ENCODE measurements around the gene ZC3H8.

Gene ZC3H8

DNA sequence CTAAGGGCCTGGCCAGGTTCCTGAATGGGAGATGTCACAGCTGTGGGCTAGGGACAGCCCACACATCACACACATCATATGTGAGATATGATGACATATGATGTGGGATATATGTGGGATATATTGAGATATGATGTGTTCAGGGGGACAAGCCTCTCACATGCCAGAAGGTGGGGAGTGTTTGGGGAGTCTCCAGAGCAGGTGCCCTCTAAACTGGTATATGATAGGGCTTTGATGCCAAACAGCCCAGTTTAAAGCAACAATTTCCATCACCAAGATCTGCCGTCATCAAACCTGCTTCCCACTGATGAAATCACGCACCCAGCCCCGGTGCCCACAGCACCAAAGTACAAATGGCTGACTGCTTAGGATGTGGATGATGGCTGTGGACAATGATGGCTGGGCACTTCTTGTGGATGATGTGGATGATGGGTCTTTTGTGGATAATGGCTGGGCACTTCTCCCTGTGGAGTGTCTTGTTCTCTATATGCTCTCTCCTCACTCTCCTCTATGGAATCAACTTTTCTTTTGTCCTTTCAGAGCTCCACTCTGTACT, 65.8 kb downstream of the ZC3H8 start:
- no peak overlapping the region for H3K4me3 ChIP-seq (replicated peaks; ENCODE audit: low read depth, low read length)
- no peak for DNase-seq (ENCODE audit: extremely low read depth, low read depth)

DNA sequence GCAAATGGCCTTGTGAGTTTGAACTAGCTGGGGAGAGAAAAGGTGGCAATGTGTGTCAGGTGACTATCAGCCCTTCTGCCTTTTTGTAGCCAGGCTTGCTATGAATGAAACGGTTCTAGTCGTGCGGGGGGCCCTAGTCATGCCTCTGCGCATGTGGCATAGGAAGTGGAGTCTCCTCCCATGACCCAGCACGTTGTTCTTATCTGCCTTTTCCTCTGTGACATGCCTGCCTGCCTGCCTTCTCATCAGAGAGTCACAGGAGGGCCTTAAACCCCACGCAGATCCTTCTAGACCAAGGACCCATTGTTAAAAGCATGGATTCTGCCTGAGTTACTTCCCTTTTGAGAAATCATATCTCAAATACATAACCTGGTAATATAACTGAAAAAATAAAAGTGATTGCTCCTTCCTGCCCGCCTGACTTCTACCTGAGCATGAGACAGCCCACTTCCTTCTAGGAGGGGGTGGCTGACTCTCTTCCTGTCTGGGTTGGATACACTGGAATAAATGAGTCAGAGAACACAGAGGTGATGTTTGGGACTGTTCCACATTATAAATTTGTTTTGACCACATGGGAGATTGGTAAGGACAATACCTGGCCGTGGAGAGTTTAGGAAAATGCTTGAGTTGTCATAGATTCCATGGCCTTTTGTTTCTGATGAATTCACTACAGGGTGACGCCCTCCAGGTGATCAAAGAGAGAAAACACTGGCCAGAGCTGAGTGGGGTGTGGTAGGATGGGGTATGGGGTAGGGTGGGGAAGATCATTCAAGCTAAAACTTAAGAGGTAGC, 66.8 kb downstream of the ZC3H8 start:
- no peak overlapping the region for H3K4me3 ChIP-seq (replicated peaks; ENCODE audit: low read depth, low read length)
- TF ChIP-seq, protein P1, sequence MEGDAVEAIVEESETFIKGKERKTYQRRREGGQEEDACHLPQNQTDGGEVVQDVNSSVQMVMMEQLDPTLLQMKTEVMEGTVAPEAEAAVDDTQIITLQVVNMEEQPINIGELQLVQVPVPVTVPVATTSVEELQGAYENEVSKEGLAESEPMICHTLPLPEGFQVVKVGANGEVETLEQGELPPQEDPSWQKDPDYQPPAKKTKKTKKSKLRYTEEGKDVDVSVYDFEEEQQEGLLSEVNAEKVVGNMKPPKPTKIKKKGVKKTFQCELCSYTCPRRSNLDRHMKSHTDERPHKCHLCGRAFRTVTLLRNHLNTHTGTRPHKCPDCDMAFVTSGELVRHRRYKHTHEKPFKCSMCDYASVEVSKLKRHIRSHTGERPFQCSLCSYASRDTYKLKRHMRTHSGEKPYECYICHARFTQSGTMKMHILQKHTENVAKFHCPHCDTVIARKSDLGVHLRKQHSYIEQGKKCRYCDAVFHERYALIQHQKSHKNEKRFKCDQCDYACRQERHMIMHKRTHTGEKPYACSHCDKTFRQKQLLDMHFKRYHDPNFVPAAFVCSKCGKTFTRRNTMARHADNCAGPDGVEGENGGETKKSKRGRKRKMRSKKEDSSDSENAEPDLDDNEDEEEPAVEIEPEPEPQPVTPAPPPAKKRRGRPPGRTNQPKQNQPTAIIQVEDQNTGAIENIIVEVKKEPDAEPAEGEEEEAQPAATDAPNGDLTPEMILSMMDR (IDR thresholded peaks at IDR 0.05; ENCODE audit: low read depth, low read length, missing control alignments) = no peak
- no peak for DNase-seq (ENCODE audit: extremely low read depth, low read depth)

More for the DNA sequence above, 65.8 kb downstream of the ZC3H8 start:
- TF ChIP-seq, protein P1 (IDR thresholded peaks at IDR 0.05; ENCODE audit: low read depth, low read length, missing control alignments) = no peak

DNA sequence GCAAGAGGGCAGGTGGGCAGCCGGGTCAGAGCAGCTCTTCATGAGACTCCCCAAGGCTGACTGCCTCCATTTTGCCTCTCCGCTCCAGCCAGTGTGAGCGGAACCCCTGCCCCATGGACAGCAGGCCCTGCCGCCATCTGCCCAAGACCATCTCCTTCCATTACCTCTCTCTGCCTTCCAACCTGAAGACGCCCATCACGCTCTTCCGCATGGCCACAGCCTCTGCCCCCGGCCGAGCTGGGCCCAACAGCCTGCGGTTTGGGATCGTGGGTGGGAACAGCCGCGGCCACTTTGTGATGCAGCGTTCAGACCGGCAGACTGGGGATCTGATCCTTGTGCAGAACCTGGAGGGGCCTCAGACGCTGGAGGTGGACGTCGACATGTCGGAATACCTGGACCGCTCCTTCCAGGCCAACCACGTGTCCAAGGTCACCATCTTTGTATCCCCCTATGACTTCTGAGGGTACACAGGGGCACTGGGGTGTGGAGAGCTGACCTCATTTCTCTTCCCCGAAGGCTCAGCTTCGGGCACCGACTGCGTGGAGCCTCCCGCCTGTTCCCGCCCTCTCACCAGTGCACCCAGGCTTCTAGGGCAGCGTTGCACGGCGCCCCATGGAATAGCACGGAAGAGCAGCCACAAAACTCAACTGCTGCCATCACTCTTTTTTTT, 67.7 kb downstream of the ZC3H8 start:
- no peak overlapping the region for H3K4me3 ChIP-seq (replicated peaks; ENCODE audit: low read depth, low read length)
- TF ChIP-seq, protein P1 (IDR thresholded peaks at IDR 0.05; ENCODE audit: low read depth, low read length, missing control alignments) = no peak

DNA sequence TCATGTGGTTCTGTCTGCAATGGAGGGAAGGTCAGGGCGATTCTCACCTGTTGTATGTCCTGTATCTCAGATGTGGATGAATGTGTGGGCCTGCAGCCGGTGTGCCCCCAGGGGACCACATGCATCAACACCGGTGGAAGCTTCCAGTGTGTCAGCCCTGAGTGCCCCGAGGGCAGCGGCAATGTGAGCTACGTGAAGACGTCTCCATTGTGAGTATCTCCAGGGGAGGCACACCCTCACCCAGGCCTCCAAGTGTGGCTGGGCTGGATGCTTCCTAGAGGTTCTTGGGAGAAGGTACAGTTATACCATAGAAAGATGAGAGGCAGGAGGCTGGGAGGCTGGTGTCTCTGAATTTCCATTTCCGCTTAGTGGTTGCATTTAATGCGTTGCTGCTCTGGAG, 69.7 kb downstream of the ZC3H8 start:
- TF ChIP-seq, protein P1 (IDR thresholded peaks at IDR 0.05; ENCODE audit: low read depth, low read length, missing control alignments) = no peak
- H3K4me3 ChIP-seq (replicated peaks; ENCODE audit: low read depth, low read length) = no peak overlapping the region
- DNase-seq (ENCODE audit: extremely low read depth, low read depth) = no peak

More for the DNA sequence above, 67.7 kb downstream of the ZC3H8 start:
- DNase-seq (ENCODE audit: extremely low read depth, low read depth) = no peak

DNA sequence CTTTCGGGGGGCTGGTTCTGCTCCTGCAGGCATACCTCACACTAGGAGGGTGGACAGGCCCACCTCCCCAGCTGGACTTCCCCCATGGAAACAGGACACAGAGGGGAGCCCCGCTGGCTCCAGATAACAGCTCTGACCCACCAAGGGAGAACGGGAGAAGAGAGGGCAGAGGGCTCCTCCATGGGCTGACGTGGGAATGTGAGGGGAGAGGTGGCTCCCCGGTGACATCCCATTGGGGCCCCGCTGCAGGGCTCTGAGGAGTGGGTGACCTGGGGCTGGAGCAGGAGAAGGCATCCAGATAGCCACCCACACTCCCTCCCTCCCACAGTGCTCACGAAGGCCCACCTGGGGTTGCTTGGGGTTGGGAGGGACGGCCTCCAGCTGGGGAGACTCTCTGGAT, 70.7 kb downstream of the ZC3H8 start:
- no peak for DNase-seq (ENCODE audit: extremely low read depth, low read depth)
- TF ChIP-seq, protein P1 (IDR thresholded peaks at IDR 0.05; ENCODE audit: low read depth, low read length, missing control alignments) = no peak
- no peak overlapping the region for H3K4me3 ChIP-seq (replicated peaks; ENCODE audit: low read depth, low read length)

DNA sequence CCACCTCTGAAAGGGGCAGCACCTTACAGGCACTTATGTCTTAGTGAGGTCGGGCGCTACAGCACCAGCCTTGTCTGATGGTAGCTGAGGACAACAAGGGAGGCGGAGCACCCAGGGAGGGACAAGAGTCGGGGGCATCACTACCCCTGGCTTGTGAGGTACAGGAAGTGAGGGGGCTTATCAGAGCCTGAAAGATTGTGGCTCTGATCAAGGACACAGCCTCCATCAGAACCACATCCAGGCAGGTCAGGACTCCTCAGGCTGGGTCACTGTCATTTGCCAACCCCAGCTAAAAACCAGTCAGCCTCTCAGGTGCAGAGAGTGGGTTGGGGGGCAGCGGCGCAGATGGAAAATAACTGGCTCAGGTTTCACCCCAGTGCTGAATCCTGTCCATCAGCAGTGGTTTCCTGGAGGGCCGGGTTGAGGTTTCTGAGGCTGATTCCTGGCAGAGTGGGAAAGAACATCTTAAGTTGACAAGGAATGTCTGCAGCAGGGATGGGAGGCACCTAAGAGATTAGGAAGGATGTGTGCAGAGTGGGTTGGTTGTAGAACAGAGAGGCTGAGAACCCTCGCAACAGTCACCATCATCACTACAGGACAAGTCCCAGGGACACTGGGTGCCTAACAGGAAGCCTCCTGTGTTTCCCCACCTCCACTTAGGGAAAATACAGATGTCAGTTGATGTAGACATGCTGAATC, 71.4 kb downstream of the ZC3H8 start:
- DNase-seq (ENCODE audit: extremely low read depth, low read depth) = no peak
- TF ChIP-seq, protein P1 (IDR thresholded peaks at IDR 0.05; ENCODE audit: low read depth, low read length, missing control alignments) = no peak
- H3K4me3 ChIP-seq (replicated peaks; ENCODE audit: low read depth, low read length) = no peak overlapping the region

All from HFF-Myc (cell line).